ENCODE data around the gene COIL. TPM values are rescaled to one million over a fixed set of nuclear protein-coding genes. Genes with fewer than 3 reads are reported as not detected.

Gene COIL
- total and polyA plus RNA-seq, 9 of the 15 experiments (the other 6 are each of a cell fraction or from before 2014, with no cell fraction given) = 23.9 to 41.3 (median 28.7) TPM

- TF ChIP-seq STAT6 (CRISPR knock-in tag; IDR thresholded peaks at IDR 0.05) (no peak), SMARCA4 (IDR thresholded peaks at IDR 0.05) (no peak), RFX1 (IDR thresholded peaks at IDR 0.05) (peak; percentile 33; the same call in 1 of the 2 replicates), ID3 (CRISPR knock-in tag; IDR thresholded peaks at IDR 0.05) (no peak), ID3 (tag; IDR thresholded peaks at IDR 0.05) (no peak), MAFK (IDR thresholded peaks at IDR 0.05; ENCODE audit: low read length) (no peak), GMEB1 (CRISPR knock-in tag; IDR thresholded peaks at IDR 0.05) (no peak), RAD21 (CRISPR knock-in tag; conservative IDR thresholded peaks at IDR 0.05 in 1 of 2, IDR thresholded peaks at IDR 0.05 in 1 of 2) (peak in 1 of 2 experiments; percentile 43; a peak in 3 of 4 replicates), PHB2 (IDR thresholded peaks at IDR 0.05; ENCODE audit: low read depth) (no peak), KHSRP (IDR thresholded peaks at IDR 0.05) (no peak)
Observed at GRCh38 chr17:57004944-57005579, 44.2 kb upstream of the COIL start (continued).
